SH-SY5Y (cell line): ENCODE data around the gene NDST4.

Source experiments
- GATA2 ChIP-seq: IDR thresholded peaks from 2 replicates; pipeline ENCODE4 v1.6.1; 2011; ENCODE audit warnings: mild to moderate bottlenecking, low read depth, low read length
- GATA3 ChIP-seq: IDR thresholded peaks from 2 replicates; pipeline ENCODE4 v1.6.1; 2011; ENCODE audit warnings: low read depth, mild to moderate bottlenecking, low read length, moderate library complexity

DNA sequence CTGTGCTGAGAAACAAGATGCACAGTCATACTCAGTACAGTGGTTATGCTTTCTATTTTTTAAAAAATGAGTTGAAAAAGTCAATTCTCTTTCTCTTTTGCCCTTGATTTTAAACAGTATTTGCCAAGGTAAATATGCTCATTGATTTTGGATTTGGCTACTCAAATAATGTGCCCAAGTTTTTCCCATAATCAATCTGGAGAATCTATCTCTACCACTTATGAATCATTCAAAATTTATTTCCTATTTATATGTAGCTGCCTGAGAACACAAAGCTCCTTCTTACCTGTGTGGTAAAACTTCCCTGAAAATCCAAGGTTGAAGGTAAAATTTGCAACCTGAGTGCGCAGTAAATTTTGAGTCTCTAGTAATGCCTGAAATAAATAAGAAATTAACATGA is 136.5 kb downstream of the NDST4 start:
- TF ChIP-seq GATA2 (no peak), GATA3 (no peak)
